ENCODE data around the gene CCR1. TPM values are rescaled to one million over a fixed set of nuclear protein-coding genes. Genes with fewer than 3 reads are reported as not detected.

Gene CCR1
- polyA plus RNA-seq (ENCODE audit: insufficient read length): 3.1 TPM

DNA sequence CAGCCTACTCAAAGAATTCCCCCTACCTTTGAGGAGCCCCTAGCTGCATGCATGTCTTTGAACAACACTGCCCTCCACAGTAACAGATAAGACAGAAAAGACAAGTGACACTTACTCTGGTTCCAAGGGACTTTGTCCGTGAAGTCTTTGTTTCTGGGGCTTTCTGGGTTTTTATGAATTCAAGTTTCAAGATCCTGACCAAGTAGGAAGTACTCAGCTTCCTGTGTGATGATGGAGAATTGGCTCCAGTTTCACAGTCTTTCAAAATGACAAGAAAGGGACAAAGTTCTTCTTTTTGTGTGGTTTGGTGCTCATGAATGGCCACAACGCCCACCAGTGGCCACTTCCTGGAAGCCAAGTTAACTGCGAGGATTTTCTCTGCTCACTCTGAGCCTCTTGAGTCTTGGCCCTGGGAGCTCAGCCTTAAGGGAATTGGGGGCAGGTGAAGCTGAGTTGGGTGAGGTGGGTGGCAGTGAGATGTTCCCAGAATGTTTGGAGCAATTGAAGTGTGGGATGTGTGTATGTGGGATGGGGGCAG, at the start of gene CCR1:
Gene CCR1 (minus strand): TSS at position 147 of the 538 bp plus-strand sequence. CDS start 4,000 bp downstream, outside the sequence.
- peak; percentile 26 for DNase-seq

DNA sequence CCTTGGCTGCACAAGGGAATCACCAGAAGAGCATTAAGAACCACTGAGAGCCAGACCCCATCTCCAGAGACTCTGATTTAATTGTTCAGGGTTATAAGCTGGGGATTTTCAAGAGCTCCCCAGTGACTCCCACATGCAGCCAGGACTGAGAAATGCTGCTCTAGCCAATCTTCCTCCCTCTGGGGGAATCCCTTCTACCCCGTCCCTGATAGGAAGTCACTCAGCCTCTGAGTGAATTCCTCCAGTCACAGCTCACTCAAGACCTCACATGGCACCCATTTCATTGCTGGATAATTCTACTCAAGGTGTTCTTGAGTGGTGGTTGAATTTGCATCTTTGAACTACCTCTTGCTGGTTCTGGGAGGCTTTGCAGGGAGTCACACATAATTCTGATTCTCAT, 44.9 kb upstream of the CCR1 start:
- no peak for DNase-seq

DNA sequence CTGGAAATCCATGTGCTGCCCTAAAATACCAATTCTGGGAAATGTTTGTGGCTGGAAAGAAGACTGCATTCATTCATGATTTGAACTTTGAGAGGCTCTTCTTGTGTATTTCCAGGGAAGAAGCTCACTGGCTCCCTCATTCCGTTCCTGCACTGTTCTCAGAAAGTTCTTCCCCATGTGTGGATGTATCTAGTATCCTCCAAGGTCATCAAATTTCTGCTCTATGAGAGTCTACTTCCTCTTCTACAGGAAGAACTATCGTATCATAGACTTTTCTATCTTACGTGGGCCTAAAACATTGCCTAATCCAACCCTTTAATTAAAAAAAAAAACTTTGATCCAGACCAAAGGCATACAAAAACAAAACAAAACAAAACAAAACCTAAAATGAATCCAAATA, 37.0 kb upstream of the CCR1 start:
- DNase-seq: no peak

DNA sequence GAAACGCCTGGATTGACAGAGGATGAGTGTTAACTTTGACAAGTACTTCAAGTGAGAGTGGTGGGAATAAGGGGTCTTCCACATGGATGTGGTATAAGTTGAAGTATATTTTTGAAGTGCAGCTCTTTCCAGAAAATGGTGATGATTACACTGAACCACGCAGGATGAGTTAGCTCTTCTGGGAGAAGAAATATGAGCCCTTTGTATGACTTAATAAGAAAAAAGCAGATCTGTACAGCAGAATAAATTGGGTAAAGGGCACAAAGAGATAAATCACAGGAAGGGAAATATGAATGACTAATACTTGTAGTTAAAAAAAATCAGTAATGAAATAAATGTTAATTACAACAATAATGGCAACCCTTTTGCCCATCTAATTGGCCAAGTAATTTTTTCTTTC, 35.4 kb upstream of the CCR1 start:
- no peak for DNase-seq

DNA sequence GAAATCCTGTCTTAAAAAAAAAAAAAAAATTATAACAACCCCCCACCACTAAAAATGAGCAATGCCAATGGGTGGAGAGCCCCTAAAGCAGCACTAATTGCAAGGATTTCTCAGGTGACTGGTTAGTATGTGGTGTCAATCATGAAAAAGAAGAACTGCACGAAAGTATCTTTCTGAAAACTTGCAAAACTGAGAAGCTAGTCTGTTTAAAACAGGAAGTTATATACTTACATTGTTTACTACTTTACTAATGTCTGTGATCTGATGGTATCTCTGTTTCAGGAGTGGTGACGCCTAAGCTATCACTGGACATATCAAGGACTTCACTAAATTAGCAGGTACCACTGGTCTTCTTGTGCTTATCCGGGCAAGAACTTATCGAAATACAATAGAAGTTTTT, 34.0 kb upstream of the CCR1 start, which contains the start of gene CCR3:
Gene CCR3 (plus strand): TSS at position 341 of the 400 bp plus-strand sequence. CDS start 22,699 bp downstream, outside the sequence.
- no peak for DNase-seq

DNA sequence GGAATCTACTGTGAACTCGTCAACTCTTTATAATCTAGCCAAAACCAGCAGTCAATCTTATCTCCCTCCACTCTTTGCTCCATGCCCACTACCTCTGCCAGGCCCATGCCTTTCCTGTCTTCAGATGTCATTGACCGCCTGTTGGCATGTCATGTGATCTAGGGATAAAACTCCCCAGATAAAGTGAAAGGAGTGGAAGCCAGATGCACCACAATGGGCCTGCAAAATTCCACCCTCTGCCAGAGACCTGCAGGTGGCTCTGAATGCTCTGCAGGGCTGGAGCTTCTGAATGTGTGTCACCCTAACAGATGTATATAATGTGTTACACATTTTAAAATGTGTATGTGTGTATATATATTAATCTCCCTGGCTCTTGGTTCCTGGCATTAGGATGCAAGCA, 31.8 kb upstream of the CCR1 start:
- no peak for DNase-seq

DNA sequence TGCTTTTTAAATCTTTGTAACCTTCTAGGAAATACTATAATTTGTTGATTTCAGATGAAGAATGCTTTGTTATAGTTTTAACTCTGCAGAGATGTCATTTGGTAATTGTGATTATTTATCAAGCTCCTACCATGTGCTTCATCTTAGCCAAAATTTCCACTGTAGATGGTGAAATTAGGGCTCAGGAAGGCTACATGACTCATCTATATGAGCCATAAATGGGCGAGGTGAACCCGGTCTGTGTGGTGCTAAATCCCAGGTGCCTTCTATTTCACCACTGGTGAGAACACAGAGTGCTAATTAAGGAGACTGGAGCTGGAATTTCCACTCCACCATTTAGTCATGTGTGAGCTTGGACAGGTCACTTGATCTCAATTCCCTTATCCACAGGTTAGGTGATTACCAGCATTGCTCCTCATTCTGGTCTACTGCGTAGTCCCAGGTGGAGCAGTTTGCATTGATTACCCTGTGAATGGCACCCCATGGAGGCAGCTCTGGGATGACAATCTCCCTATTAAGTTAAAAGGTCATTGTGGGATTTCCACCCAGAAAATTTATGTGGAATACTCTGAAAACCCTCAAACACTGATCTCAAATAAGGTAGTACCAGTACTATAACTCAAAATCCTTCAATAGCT, 31.3 kb upstream of the CCR1 start:
- DNase-seq: no peak

DNA sequence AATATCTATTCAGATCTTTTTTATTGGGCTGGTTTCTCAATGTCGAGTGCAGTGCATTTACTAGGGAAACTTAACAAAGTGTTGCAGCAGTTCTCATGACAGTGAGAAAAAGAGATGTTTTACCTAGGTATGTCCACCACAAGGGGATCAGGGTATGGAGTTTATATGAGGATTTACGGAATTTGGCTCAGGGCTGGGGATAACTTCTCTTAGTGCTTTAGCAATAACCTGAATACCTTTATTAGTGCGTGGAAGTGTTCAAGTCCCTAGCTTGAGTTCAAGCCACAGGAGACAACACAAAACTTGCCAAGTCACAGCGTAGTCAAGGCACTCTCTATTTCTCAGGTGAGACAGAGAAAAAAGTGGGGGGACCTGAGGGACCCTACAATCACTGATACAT, 30.3 kb upstream of the CCR1 start:
- no peak for DNase-seq

DNA sequence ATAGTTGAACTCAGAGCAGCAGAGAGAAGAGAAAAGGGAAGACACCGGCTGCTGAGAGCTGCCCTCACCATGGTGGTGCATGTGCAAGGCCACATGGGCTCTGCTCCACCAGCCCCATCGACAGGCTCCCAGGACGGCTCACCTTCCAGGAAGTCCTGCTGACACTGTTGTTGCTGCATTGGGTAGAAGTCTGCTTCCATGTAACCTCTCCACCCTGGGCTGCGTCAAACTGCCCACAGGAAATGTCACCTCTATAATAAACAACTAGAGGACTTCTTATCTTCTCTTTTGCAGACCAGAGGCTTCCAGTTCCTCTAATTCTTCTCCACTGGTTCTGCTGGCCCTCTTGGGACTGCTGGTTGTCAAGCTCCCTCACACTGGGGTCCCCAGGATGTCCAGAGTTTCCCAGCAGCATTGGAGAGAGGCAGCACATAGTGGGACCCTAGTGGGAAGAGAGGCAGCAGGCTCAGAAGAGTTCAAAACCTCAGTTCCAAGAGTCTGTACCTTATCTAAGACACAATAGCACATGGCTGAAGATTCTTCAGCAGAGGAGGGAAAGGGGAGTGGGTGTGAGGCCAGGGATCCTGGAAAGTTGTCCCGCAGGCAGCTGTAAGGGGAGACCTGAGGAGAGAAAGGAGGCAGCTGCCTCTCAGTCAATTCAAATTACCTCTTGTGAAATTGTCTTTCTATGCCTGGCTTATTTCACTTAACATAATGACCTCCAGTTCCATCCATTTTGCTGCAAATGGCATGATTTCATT, 28.4 kb upstream of the CCR1 start:
- no peak for DNase-seq

DNA sequence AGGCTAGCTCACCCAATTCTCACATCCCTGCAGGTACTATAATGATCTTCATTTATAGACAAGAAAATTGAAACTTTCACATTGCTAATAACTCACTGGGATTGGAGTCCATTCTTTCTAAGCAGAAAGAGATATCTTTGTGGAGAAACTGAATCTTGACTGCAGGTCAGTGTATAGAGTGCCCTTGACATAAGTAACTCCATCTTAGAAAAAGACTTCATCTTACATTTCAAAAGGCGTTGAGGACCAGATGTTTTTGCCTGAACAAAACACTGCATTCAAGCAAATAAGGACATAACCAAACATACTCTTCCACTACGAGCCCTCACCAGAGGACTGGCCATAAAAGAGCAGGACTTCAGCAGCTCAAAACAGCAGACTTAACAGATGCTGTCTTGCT, 27.3 kb upstream of the CCR1 start:
- DNase-seq: no peak

DNA sequence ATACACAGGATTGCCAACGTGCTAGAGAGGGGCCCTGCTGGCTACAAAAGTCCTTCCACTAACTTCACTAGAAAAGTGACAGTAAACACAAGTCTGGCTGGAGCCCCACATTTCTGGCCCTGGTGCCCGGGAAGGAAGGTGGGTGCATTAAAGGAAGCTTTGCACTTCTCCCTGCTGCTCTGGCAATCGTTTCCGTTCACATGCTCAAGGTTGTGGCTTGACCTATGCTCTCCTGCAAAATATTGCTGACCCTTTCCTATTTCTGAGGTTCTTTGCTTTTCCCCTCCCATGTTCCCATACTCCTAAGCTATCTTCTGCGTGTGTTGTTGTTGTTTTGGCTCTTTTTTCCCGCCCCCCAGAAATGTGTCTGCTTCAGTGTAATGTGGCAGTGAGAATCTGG, 25.1 kb upstream of the CCR1 start:
- no peak for DNase-seq

DNA sequence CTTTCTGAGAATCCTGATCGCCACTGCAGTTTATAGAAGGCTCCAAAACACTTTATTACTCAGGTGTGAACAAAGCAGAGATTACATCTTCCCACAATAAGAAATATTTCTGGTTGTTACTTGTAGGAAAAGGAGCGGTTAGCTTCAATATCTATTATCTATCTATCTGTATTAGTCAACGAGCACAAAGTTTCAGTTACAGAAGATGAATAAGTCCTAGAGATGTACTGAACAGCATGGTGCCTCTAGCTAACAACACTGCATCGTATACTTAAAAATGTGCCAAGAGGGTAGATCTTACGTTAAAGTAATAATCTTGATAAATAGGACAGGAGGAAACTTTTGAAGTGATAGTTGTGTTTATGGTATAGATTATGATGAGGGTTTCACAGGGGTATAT, 23.2 kb upstream of the CCR1 start:
- DNase-seq: no peak

DNA sequence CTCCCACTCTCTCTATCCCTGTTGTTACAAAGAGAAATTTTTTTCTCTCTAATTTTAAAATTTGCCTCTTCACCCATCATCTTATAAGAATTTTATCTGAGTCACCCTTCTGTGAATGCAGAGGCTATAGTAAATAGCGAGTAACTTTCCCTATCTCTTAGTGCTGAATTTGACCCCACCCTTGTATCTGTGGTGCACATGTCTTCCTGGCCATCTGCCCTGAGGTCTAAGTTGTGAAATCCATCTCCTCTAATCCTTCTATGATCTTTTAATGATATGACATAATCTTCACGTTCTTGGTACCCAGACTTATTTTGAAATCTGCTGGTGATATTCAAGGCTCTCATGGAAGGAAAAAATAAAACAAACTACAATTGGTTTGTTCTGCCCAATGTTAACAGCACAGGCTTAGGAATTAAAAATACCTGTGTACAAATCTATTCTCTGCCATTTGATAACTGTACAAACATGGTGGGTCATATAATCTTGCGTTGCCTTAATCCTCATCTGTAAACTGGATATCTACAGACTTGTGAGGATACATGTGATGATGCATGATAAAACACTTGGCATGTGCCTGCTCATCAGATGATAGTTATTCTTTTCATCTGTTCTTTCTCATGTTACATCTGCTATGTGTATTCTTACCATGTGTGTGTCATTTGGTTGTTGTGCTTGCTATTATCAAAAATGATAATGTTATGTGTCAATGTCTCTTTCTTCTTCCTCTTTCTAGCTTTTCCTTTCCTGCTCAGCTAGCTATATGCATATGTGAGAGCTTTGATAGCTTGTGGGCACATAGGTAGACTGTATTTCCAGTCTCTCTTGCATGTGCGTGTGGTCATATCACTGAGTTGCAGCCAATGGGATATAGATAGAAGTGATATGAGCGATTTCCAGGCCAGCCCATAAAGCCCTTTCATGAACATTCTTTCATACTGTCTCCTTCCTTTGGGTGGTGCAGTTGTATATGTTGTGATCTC, 20.4 kb upstream of the CCR1 start:
- DNase-seq: no peak

DNA sequence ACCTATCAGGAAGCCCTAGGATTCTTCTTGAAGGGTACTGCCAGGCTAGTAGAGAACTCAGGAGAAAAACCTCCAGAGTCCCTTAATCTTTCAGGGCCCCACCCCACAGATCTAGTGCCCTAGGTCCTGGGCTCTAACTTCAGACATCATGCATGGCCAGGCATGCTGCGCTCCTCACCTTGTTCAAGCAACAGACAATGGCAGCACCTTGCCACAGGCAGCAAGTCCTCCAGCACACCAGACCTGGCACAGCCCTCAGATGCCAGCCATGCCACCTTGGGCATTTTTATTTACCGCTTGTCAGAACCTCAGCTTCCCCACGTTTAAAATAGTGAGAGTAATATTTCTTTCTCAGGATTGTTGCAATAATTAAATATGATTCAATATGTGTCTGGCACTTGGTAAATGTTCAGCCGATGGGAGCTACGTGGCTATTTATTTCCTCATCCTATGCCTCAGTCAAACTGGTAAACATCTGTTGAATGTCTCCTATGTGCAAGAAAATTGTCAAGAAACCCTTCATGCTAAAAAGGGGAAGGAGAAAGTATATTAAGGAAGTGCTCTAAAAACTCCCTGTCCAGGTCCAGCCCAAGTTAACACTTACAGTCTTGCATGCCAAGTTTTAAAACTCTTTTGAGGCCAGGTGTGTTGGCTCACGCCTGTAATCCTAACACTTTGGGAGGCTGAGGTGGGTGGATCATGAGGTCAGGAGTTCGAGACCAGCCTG, 14.5 kb upstream of the CCR1 start:
- DNase-seq: no peak

DNA sequence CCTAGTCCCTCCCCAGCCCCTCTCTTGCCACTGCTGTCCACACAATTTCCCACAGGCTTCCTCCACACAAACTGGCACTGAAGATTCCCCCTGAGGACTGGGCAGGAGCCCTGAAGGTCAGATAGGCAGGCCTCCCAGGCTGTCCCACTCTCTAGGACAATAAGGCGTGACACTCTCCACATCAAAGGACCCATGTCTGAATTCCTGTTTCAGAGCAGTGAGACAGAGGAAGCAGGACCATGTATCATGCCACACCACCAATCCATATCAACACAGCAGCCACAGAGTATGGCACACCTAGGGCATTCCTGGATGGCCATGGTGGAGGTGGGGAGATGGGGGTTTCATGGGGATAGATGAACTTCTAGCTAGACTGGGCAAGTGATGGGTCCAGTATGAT, 13.8 kb upstream of the CCR1 start:
- DNase-seq: no peak

DNA sequence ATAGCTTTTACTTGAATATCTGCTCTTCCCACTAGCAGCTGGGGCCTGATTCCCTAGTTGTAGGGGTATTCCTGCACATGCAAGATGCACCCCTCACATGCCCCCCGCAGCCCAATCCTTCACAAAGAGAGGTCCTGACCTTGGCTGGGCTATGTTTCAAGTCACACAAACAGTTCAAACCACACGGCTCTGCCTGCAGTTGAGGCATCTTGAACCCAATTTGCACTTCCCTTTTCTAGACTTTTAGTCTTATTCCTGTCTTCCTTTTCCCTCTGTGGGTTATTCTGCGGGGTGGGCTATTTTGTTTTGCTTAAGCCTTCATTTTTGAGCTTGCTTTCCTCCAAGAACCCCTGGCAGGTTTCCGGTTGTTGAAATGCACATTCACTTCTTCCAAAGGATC, 13.3 kb upstream of the CCR1 start:
- DNase-seq: no peak

DNA sequence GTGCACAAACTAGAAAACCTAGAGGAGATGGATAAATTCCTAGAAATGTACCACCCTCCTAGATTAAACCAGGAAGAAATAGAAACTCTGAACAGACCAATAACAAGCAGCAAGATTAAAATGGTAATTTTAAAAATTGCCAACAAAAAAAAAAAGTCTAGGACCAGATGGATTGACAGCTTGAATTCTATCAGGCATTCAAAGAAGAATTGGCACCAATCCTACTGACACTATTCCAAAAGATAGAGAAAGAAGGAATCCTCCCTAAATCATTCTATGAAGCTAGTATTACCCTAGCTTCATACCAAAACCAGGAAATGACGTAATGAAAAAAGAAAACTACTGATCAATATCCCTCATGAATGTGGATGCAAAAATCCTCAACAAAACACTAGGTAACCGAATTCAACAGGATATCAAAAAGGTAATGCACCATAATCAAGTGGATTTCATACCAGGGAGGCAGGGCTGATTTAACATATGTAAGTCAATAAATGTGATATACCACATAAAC, 10.1 kb upstream of the CCR1 start:
- no peak for DNase-seq

DNA sequence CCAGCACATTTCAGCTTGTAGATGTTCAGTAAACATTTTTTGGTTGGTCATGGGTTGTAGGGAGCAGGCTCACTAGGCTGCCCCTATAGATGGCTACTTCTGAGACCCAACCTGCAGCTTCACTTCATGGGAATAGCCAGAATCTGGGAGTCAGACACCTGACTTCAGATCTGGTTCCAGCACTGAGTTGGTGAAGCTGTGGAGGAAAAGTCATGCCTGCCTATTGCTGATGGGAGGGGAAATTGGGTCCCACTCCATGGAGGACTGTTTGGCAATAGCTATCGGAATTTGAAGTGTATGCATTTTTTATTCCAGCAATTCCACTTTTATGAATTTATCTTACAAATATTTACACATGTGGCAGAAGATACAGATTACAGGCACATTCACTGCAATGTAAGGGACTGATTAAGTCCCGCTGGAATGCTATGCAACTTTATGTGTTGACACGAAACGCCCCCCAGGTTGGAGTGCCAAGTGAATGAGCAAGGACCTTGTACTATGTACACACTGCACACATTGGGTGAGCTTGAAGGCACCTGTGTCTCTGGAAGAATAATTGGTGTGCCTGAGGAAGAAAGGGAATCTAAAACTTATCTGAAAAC, 7.8 kb upstream of the CCR1 start:
- no peak for DNase-seq

DNA sequence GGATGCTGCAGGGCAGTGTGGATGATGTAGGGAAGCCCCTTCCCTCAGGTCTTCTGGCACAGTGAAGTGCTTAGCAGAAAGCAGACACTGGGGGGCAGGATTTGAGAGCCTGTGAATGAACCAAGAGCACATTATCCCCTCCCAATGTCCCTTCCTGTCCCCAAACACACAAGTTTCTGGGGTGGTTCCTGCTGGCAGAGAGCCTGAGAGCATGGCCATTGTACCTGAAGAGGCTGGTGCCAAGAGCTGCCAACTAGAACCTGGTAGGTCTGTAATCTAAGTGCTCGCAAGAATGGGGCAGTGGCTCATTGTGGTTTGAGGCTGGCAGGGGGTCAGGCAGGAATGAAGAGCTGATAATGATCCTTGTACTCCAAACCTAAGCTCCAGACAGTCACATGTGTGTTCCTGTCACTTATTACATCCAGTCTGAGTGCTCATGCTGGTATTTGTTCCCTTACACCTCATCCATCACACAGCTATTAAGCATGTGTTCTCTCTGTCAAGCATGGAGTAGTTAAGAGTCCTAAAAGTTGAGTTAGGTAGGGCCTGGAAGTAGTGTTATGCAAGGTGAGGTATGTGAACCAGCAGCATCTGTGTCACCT, 6.7 kb upstream of the CCR1 start:
- no peak for DNase-seq

DNA sequence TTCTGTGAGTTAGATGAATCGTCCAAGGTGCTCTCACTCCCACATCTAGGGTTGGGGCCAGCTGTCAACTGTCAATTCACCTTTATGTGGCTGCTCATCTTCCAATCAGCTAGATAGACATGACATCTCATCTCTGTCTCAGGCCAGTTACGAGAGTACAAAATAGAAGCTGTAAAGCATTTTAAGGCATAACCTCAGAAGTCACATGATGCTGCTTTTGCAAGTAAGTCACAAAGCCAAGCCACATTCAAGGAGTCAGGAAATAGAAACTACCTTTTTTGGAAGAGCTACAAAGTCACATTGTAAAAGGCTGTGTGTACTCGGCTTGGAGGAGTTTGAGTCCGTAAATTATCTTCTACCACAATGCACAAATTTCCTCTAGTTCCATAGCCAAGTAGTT, 5.1 kb upstream of the CCR1 start:
- DNase-seq: no peak

DNA sequence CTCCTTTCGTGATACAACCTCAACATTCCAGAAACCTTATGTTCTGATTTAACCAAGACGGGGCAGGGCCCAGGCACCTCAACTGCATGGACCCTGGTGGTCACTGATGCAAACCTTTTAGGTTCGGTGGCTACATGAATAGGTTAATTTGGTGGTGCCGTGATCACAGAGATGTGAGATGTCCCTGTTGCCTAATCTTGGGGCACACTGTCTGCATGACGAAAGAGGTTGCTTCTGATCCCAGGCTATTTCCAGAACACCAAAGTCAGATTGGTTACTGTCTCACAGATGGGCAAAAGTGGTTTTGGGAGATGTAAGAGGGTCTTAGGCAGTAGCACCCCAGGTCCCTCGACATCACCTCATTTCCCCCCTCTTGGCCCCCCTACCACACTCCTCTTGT, 4.0 kb upstream of the CCR1 start:
- DNase-seq: no peak

Data from hindlimb muscle (tissue), 1 donor.